Measurements from ENCODE around the gene IL15RA. TPM values are rescaled to one million over a fixed set of nuclear protein-coding genes. Genes with fewer than 3 reads are reported as not detected.

The IL15RA gene
- polyA plus RNA-seq, 2 of the 4 experiments (the other 2 are of a cell fraction): 0.46 to 0.83 TPM

- TF ChIP-seq KDM1A (IDR thresholded peaks at IDR 0.05; ENCODE audit: low read depth) (no peak), RCOR1 (IDR thresholded peaks at IDR 0.05; ENCODE audit: low read depth, low read length) (no peak)
- FAIRE-seq: no peak
These were observed 12.4 kb upstream of the IL15RA start for GRCh38 chr10:5989756-5990155.

GRCh38 chr10:5988336-5988920 is 11.1 kb upstream of the IL15RA start:
- TF ChIP-seq RARB (CRISPR knock-in tag; IDR thresholded peaks at IDR 0.05): no peak
- TF ChIP-seq RCOR1 (IDR thresholded peaks at IDR 0.05; ENCODE audit: low read depth, low read length): no peak
- TF ChIP-seq, protein P1, sequence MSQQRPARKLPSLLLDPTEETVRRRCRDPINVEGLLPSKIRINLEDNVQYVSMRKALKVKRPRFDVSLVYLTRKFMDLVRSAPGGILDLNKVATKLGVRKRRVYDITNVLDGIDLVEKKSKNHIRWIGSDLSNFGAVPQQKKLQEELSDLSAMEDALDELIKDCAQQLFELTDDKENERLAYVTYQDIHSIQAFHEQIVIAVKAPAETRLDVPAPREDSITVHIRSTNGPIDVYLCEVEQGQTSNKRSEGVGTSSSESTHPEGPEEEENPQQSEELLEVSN (IDR thresholded peaks at IDR 0.05; ENCODE audit: borderline replicate concordance, low read depth): no peak
- no peak for TF ChIP-seq NPAS2 (CRISPR knock-in tag; IDR thresholded peaks at IDR 0.05; ENCODE audit: borderline replicate concordance)
- TF ChIP-seq ZNF302 (CRISPR knock-in tag; IDR thresholded peaks at IDR 0.05): no peak
- no peak for TF ChIP-seq MAZ (IDR thresholded peaks at IDR 0.05; ENCODE audit: borderline replicate concordance, low read depth, low read length)
- no peak for TF ChIP-seq HDAC2 (IDR thresholded peaks at IDR 0.05)
- no peak for TF ChIP-seq BHLHE40 (IDR thresholded peaks at IDR 0.05; ENCODE audit: low read depth, low read length)
- no peak overlapping the region for H3K4me2 ChIP-seq
- H3K27ac ChIP-seq: no peak overlapping the region
- no peak overlapping the region for H3K4me3 ChIP-seq
- FAIRE-seq (no peak), ATAC-seq (no peak), DNase-seq (ENCODE audit: low read depth in 1 of 2, low spot score in 1 of 2) (no peak)
- ChIA-PET CTCF (interaction anchor here (0.6 to 1.2 kb wide), 3 partner anchors 10 to 98 kb away, joined by 3 read pairs; no protein-coding TSS in a partner anchor), POLR2A (no interaction called here)
- H3K4me1 ChIP-seq: no peaks in the 10 kb centered on the region
- WGBS (ENCODE audit: missing lambda C conversion rate): 71% methylated on average over 10 of the region's 10 CpGs
- peaks cover 16% of the 10 kb centered on the region; the same call in 2 of the 3 replicates for H3K9me3 ChIP-seq

More at GRCh38 chr10:5989756-5990155, 12.4 kb upstream of the IL15RA start:
- POLR2A ChIA-PET: no interaction called here
- Histone ChIP-seq H3K4me3 (no peak overlapping the region), H3K4me2 (no peak overlapping the region), H3K27ac (no peak overlapping the region), H3K9me3 (peaks cover 22% of the 10 kb centered on the region; the same call in 2 of the 3 replicates), H3K4me1 (no peaks in the 10 kb centered on the region)
- WGBS (ENCODE audit: missing lambda C conversion rate): 52% methylated on average over 2 of the region's 2 CpGs
- DNase-seq (ENCODE audit: low read depth in 1 of 2, low spot score in 1 of 2): no peak
- ATAC-seq: no peak
- CTCF ChIA-PET: no interaction called here

- no peaks in the 10 kb centered on the region for H3K4me1 ChIP-seq
- ATAC-seq (no peak), FAIRE-seq (no peak), DNase-seq (ENCODE audit: low read depth in 1 of 2, low spot score in 1 of 2) (no peak)
- 49% methylated on average over 4 of the region's 4 CpGs for WGBS (ENCODE audit: missing lambda C conversion rate)
- TF ChIP-seq MAZ (IDR thresholded peaks at IDR 0.05; ENCODE audit: borderline replicate concordance, low read depth, low read length): no peak
- TF ChIP-seq MYC (IDR thresholded peaks at IDR 0.05; ENCODE audit: borderline replicate concordance, low read length): no peak
- TF ChIP-seq HOXA7 (CRISPR knock-in tag; IDR thresholded peaks at IDR 0.05): no peak
- TF ChIP-seq GATA3 (IDR thresholded peaks at IDR 0.05; ENCODE audit: borderline replicate concordance): no peak
- TF ChIP-seq FOXS1 (CRISPR knock-in tag; IDR thresholded peaks at IDR 0.05): no peak
- TF ChIP-seq HDAC2 (IDR thresholded peaks at IDR 0.05): no peak
- TF ChIP-seq RFX5 (IDR thresholded peaks at IDR 0.05): no peak
- no peak for TF ChIP-seq POLR2AphosphoS2 (conservative IDR thresholded peaks at IDR 0.05; ENCODE audit: low read length)
- TF ChIP-seq EHMT2 (IDR thresholded peaks at IDR 0.05; ENCODE audit: low read depth): no peak
- no peak for TF ChIP-seq CTCF (IDR thresholded peaks at IDR 0.05)
- TF ChIP-seq, protein P2, sequence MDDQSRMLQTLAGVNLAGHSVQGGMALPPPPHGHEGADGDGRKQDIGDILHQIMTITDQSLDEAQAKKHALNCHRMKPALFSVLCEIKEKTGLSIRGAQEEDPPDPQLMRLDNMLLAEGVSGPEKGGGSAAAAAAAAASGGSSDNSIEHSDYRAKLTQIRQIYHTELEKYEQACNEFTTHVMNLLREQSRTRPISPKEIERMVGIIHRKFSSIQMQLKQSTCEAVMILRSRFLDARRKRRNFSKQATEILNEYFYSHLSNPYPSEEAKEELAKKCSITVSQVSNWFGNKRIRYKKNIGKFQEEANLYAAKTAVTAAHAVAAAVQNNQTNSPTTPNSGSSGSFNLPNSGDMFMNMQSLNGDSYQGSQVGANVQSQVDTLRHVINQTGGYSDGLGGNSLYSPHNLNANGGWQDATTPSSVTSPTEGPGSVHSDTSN (IDR thresholded peaks at IDR 0.05): no peak
- no peak for TF ChIP-seq NR3C1 (IDR thresholded peaks at IDR 0.05)
- TF ChIP-seq KDM1A (IDR thresholded peaks at IDR 0.05; ENCODE audit: low read depth): no peak
- TF ChIP-seq POLR2A (IDR thresholded peaks at IDR 0.05; ENCODE audit: low read length): no peak
- TF ChIP-seq, protein P3, sequence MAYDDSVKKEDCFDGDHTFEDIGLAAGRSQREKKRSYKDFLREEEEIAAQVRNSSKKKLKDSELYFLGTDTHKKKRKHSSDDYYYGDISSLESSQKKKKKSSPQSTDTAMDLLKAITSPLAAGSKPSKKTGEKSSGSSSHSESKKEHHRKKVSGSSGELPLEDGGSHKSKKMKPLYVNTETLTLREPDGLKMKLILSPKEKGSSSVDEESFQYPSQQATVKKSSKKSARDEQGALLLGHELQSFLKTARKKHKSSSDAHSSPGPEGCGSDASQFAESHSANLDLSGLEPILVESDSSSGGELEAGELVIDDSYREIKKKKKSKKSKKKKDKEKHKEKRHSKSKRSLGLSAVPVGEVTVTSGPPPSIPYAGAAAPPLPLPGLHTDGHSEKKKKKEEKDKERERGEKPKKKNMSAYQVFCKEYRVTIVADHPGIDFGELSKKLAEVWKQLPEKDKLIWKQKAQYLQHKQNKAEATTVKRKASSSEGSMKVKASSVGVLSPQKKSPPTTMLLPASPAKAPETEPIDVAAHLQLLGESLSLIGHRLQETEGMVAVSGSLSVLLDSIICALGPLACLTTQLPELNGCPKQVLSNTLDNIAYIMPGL (CRISPR knock-in tag; IDR thresholded peaks at IDR 0.05; ENCODE audit: borderline replicate concordance): no peak
- TF ChIP-seq ESRRA (IDR thresholded peaks at IDR 0.05; ENCODE audit: borderline replicate concordance, low read length): no peak
- TF ChIP-seq ZNF302 (CRISPR knock-in tag; IDR thresholded peaks at IDR 0.05): no peak
- TF ChIP-seq, protein P4, sequence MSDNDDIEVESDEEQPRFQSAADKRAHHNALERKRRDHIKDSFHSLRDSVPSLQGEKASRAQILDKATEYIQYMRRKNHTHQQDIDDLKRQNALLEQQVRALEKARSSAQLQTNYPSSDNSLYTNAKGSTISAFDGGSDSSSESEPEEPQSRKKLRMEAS (IDR thresholded peaks at IDR 0.05): no peak
- H3K4me2 ChIP-seq: no peak overlapping the region
- H3K9me3 ChIP-seq: peaks cover 9% of the 10 kb centered on the region; the same call in 2 of the 3 replicates
- H3K27ac ChIP-seq: no peak overlapping the region
- ChIA-PET CTCF (interaction anchor here (0.6 to 1.2 kb wide), 4 partner anchors 9 to 99 kb away, joined by 3 to 4 read pairs (median 3); no protein-coding TSS in a partner anchor), POLR2A (no interaction called here)
- H3K4me3 ChIP-seq: no peak overlapping the region
These were observed 10.4 kb upstream of the IL15RA start for GRCh38 chr10:5987747-5988146.
